ENCODE measurements around the gene DEAF1. TPM values are rescaled to one million over a fixed set of nuclear protein-coding genes. Genes with fewer than 3 reads are reported as not detected.

The DEAF1 gene
- total RNA-seq, 1 donor from 2014 or later, result 48.9 TPM

- Mint-ChIP-seq H3K36me3 (ENCODE audit: low read depth, unreplicated experiment) (peaks cover 7% of the 10 kb centered on the region), H3K4me3 (ENCODE audit: unreplicated experiment) (no peak overlapping the region), H3K27ac (ENCODE audit: unreplicated experiment) (no peak overlapping the region), H3K27me3 (ENCODE audit: low read depth, unreplicated experiment) (no peaks in the 10 kb centered on the region), H3K9me3 (ENCODE audit: unreplicated experiment) (no peaks in the 10 kb centered on the region), H3K4me1 (ENCODE audit: low read depth, unreplicated experiment) (peaks cover 1% of the 10 kb centered on the region)
- H2AFZ ChIP-seq (ENCODE audit: low read depth, low read length), result no peak overlapping the region
- no peak for DNase-seq (ENCODE audit: low read depth)
- no peak for FAIRE-seq
- H3K9me3 ChIP-seq (ENCODE audit: insufficient read depth, low read depth, low read length), result no peaks in the 10 kb centered on the region
- peaks cover 27% of the 10 kb centered on the region for H4K20me1 ChIP-seq (ENCODE audit: insufficient read depth, low read length)
- H3K4me3 ChIP-seq (ENCODE audit: insufficient read depth, low read depth, low read length), result no peak overlapping the region
- no peak overlapping the region for H3K4me2 ChIP-seq (ENCODE audit: low read length)
- peaks cover 11% of the 10 kb centered on the region for H3K4me1 ChIP-seq (ENCODE audit: insufficient read depth, low read length)
- H3K79me2 ChIP-seq (ENCODE audit: insufficient read depth, low read length), result peaks cover 5% of the 10 kb centered on the region
- H3K9ac ChIP-seq (ENCODE audit: low read length), result no peak overlapping the region
- no peak overlapping the region for H3K27ac ChIP-seq (ENCODE audit: low read depth, low read length)
- H3K36me3 ChIP-seq (ENCODE audit: insufficient read depth, low read length), result no peaks in the 10 kb centered on the region
- H3K27me3 ChIP-seq (ENCODE audit: insufficient read depth, low read length), result no peaks in the 10 kb centered on the region
- TF ChIP-seq CTCF (IDR thresholded peaks at IDR 0.05; ENCODE audit: insufficient read depth, low read depth, low read length) (no peak), EZH2 (IDR thresholded peaks at IDR 0.05; ENCODE audit: insufficient read depth, low read length) (no peak)
Measured at GRCh38 chr11:617199-617911, 77.7 kb downstream of the DEAF1 start.

GRCh38 chr11:616320-617198 is 78.5 kb downstream of the DEAF1 start:
- H3K79me2 ChIP-seq (ENCODE audit: insufficient read depth, low read length), result peaks cover 5% of the 10 kb centered on the region
- FAIRE-seq (no peak), DNase-seq (ENCODE audit: low read depth) (no peak)
- Mint-ChIP-seq H3K4me3 (ENCODE audit: unreplicated experiment) (no peak overlapping the region), H3K36me3 (ENCODE audit: low read depth, unreplicated experiment) (peaks cover 11% of the 10 kb centered on the region), H3K27ac (ENCODE audit: unreplicated experiment) (peak overlapping the region; percentile 66), H3K27me3 (ENCODE audit: low read depth, unreplicated experiment) (no peaks in the 10 kb centered on the region), H3K9me3 (ENCODE audit: unreplicated experiment) (no peaks in the 10 kb centered on the region), H3K4me1 (ENCODE audit: low read depth, unreplicated experiment) (peaks cover 5% of the 10 kb centered on the region)
- no peaks in the 10 kb centered on the region for H3K27me3 ChIP-seq (ENCODE audit: insufficient read depth, low read length)
- H3K4me1 ChIP-seq (ENCODE audit: insufficient read depth, low read length), result peaks cover 11% of the 10 kb centered on the region
- no peak for TF ChIP-seq CTCF (IDR thresholded peaks at IDR 0.05; ENCODE audit: insufficient read depth, low read depth, low read length)
- TF ChIP-seq EZH2 (IDR thresholded peaks at IDR 0.05; ENCODE audit: insufficient read depth, low read length), result no peak
- H3K4me2 ChIP-seq (ENCODE audit: low read length), result peak overlapping the region; percentile 99
- H3K9me3 ChIP-seq (ENCODE audit: insufficient read depth, low read depth, low read length), result no peaks in the 10 kb centered on the region
- no peak overlapping the region for H3K4me3 ChIP-seq (ENCODE audit: insufficient read depth, low read depth, low read length)
- peaks cover 34% of the 10 kb centered on the region for H4K20me1 ChIP-seq (ENCODE audit: insufficient read depth, low read length)
- no peaks in the 10 kb centered on the region for H3K36me3 ChIP-seq (ENCODE audit: insufficient read depth, low read length)
- H3K9ac ChIP-seq (ENCODE audit: low read length), result no peak overlapping the region
- H3K27ac ChIP-seq (ENCODE audit: low read depth, low read length), result no peak overlapping the region
- no peak overlapping the region for H2AFZ ChIP-seq (ENCODE audit: low read depth, low read length)

Data from astrocyte (in vitro differentiated cells and primary cell).